ENCODE data around the gene ABCB8. TPM values are rescaled to one million over a fixed set of nuclear protein-coding genes. Genes with fewer than 3 reads are reported as not detected.

Gene ABCB8
- total and polyA plus RNA-seq, 9 of the 15 experiments (the other 6 are each of a cell fraction or from before 2014, with no cell fraction given) = 7.6 to 106 (median 36.3) TPM

DNA sequence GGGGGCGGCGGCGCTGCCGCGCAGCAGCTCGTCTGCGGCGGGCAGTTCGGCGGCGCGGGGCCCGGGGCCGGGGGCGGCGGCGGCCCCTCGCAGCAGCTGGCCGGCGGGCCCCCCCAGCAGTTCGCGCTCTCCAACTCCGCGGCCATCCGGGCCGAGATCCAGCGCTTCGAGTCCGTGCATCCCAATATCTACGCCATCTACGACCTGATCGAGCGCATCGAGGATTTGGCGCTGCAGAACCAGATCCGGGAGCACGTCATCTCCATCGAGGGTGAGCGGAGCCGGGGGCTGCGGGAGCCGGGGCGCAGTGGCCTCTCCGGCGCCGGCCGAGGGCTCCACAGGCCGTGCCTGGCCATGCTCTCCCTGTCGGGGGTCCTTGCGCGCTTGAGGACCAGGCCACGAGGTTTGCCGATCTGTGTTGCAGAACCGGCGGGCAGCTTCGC, 58.6 kb downstream of the ABCB8 start (continued):
- TF ChIP-seq TSHZ1 (CRISPR knock-in tag; IDR thresholded peaks at IDR 0.05) (no peak), KDM4B (IDR thresholded peaks at IDR 0.05; ENCODE audit: borderline replicate concordance in 2 of 2, low read depth in 1 of 2) (no peak), SRSF3 (IDR thresholded peaks at IDR 0.05; ENCODE audit: insufficient read depth, low read length) (no peak), NFRKB (IDR thresholded peaks at IDR 0.05; ENCODE audit: low read depth) (peak; percentile 44; the same call in 1 of the 2 replicates), BRF2 (IDR thresholded peaks at IDR 0.05; ENCODE audit: borderline replicate concordance, insufficient read depth, insufficient read length) (no peak), NFIX (CRISPR knock-in tag; IDR thresholded peaks at IDR 0.05; ENCODE audit: low read depth) (no peak), BRD9 (IDR thresholded peaks at IDR 0.05; ENCODE audit: low read depth, partially characterized antibody) (peak; percentile 39), ATF7 (IDR thresholded peaks at IDR 0.05) (no peak; the same call in 1 of the 2 replicates), KAT7 (CRISPR knock-in tag; IDR thresholded peaks at IDR 0.05; ENCODE audit: borderline replicate concordance) (0 out of 2 replicates have a peak, but pooled peaks have one; percentile 42), ZBTB34 (CRISPR knock-in tag; IDR thresholded peaks at IDR 0.05) (no peak), ZNF561 (CRISPR knock-in tag; conservative IDR thresholded peaks at IDR 0.05) (no peak), ZNF143 (CRISPR knock-in tag; IDR thresholded peaks at IDR 0.05) (no peak), ZNF764 (CRISPR knock-in tag; IDR thresholded peaks at IDR 0.05; ENCODE audit: low read depth) (no peak), PTBP1 (IDR thresholded peaks at IDR 0.05; ENCODE audit: low read depth, low read length) (0 out of 2 replicates have a peak, but pooled peaks have one; percentile 11), SRSF1 (IDR thresholded peaks at IDR 0.05; ENCODE audit: low read depth, low read length) (no peak), HOXB6 (CRISPR knock-in tag; IDR thresholded peaks at IDR 0.05; ENCODE audit: borderline replicate concordance) (no peak), YY1 (IDR thresholded peaks at IDR 0.05; ENCODE audit: borderline replicate concordance in 1 of 3, control insufficient read depth in 1 of 3, extremely low read depth in 1 of 3, insufficient read depth in 3 of 3, insufficient read length in 1 of 3, insufficient replicate concordance in 2 of 3, low read depth in 1 of 3, low read length in 2 of 3) (no peak), ADNP (tag; IDR thresholded peaks at IDR 0.05) (no peak), HEY1 (CRISPR knock-in tag; IDR thresholded peaks at IDR 0.05; ENCODE audit: borderline replicate concordance) (no peak), FUS (optimal IDR thresholded peaks at IDR 0.05; ENCODE audit: low read depth, low read length) (peak; percentile 1), ZNF232 (CRISPR knock-in tag; IDR thresholded peaks at IDR 0.05) (0 out of 2 replicates have a peak, but pooled peaks have one; percentile 64)
- TF ChIP-seq, protein P1, sequence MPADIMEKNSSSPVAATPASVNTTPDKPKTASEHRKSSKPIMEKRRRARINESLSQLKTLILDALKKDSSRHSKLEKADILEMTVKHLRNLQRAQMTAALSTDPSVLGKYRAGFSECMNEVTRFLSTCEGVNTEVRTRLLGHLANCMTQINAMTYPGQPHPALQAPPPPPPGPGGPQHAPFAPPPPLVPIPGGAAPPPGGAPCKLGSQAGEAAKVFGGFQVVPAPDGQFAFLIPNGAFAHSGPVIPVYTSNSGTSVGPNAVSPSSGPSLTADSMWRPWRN (IDR thresholded peaks at IDR 0.05; ENCODE audit: low read depth) = 0 out of 2 replicates have a peak, but pooled peaks have one; percentile 17

All from K562 (cell line).